ENCODE measurements around the gene HYI.

The HYI gene

GRCh38 chr1:43444151-43444828 is 9.4 kb downstream of the HYI start:
- no peak for DNase-seq

- no peak for DNase-seq
Observed at GRCh38 chr1:43443197-43443946, 10.4 kb downstream of the HYI start.

- DNase-seq = no peak
Observed at GRCh38 chr1:43442756-43443155, 11.0 kb downstream of the HYI start.

GRCh38 chr1:43441894-43442637 is 11.7 kb downstream of the HYI start:
- no peak for DNase-seq

GRCh38 chr1:43441166-43441893 is 12.4 kb downstream of the HYI start:
- DNase-seq = no peak

GRCh38 chr1:43440358-43440757 is 13.4 kb downstream of the HYI start:
- DNase-seq = no peak

- no peak for DNase-seq
Observed at GRCh38 chr1:43439781-43440180, 13.9 kb downstream of the HYI start.

- DNase-seq = no peak
Observed at GRCh38 chr1:43438953-43439581, 14.7 kb downstream of the HYI start.

- DNase-seq = no peak
Observed at GRCh38 chr1:43438576-43438952, 15.2 kb downstream of the HYI start.

- no peak for DNase-seq
Observed at GRCh38 chr1:43438006-43438405, 15.7 kb downstream of the HYI start.

GRCh38 chr1:43437031-43437973 is 16.4 kb downstream of the HYI start:
- DNase-seq = no peak

GRCh38 chr1:43436371-43436770 is 17.4 kb downstream of the HYI start:
- no peak for DNase-seq

GRCh38 chr1:43435146-43436145 is 18.3 kb downstream of the HYI start:
- DNase-seq = no peak

- DNase-seq = no peak
Observed at GRCh38 chr1:43434256-43434655, 19.5 kb downstream of the HYI start.

GRCh38 chr1:43432907-43433306 is 20.8 kb downstream of the HYI start:
- DNase-seq = no peak

- no peak for DNase-seq
Observed at GRCh38 chr1:43432171-43432860, 21.4 kb downstream of the HYI start.

GRCh38 chr1:43431676-43432075 is 22.1 kb downstream of the HYI start:
- DNase-seq = no peak

GRCh38 chr1:43430831-43431230 is 22.9 kb downstream of the HYI start:
- DNase-seq = no peak

GRCh38 chr1:43427941-43428340 is 25.8 kb downstream of the HYI start:
- DNase-seq = no peak

GRCh38 chr1:43427524-43427923 is 26.2 kb downstream of the HYI start:
- DNase-seq = no peak

Data from amniotic stem cell (primary cell).